NCI-H128 (cell line): Measurements from ENCODE around the gene IQGAP2.
A peak's percentile ranks its signal among the peaks of the same experiment; 100 is the strongest.

ENCODE experiments used
- DNase-seq: peaks from one replicate; lab custom pipeline; 2025; ENCODE audit not compliant: unreplicated experiment; lab: John Stamatoyannopoulos, UW

IQGAP2 gene

GRCh38 chr5:76561959-76562358 lies 158.9 kb downstream of the IQGAP2 start:
- no peak for DNase-seq

GRCh38 chr5:76565009-76565408 lies 161.9 kb downstream of the IQGAP2 start:
- no peak for DNase-seq

GRCh38 chr5:76570153-76570552 lies 167.1 kb downstream of the IQGAP2 start:
- no peak for DNase-seq

GRCh38 chr5:76571559-76571958 lies 168.5 kb downstream of the IQGAP2 start:
- no peak for DNase-seq

- DNase-seq, result no peak
Observed at GRCh38 chr5:76576450-76576849, 173.4 kb downstream of the IQGAP2 start.

- no peak for DNase-seq
Observed at GRCh38 chr5:76576996-76577395, 173.9 kb downstream of the IQGAP2 start.

GRCh38 chr5:76579166-76579937 lies 176.3 kb downstream of the IQGAP2 start:
- DNase-seq, result no peak

- no peak for DNase-seq
Observed at GRCh38 chr5:76580981-76581380, 177.9 kb downstream of the IQGAP2 start.

- DNase-seq, result no peak
Observed at GRCh38 chr5:76582230-76583162, 179.4 kb downstream of the IQGAP2 start.

GRCh38 chr5:76583163-76584047 lies 180.3 kb downstream of the IQGAP2 start:
- no peak for DNase-seq

GRCh38 chr5:76585783-76586217 lies 182.7 kb downstream of the IQGAP2 start:
- no peak for DNase-seq

- DNase-seq, result no peak
Observed at GRCh38 chr5:76586531-76586930, 183.4 kb downstream of the IQGAP2 start.

- DNase-seq, result no peak
Observed at GRCh38 chr5:76590027-76590426, 186.9 kb downstream of the IQGAP2 start.

GRCh38 chr5:76591366-76591765 lies 188.3 kb downstream of the IQGAP2 start:
- no peak for DNase-seq

- no peak for DNase-seq
Observed at GRCh38 chr5:76592692-76593091, 189.6 kb downstream of the IQGAP2 start.

GRCh38 chr5:76594107-76594506 lies 191.0 kb downstream of the IQGAP2 start:
- DNase-seq, result no peak

- no peak for DNase-seq
Observed at GRCh38 chr5:76595755-76596481, 192.8 kb downstream of the IQGAP2 start.

- no peak for DNase-seq
Observed at GRCh38 chr5:76598531-76598930, 195.4 kb downstream of the IQGAP2 start.

- no peak for DNase-seq
Observed at GRCh38 chr5:76600716-76601115, 197.6 kb downstream of the IQGAP2 start.

GRCh38 chr5:76601470-76601869 lies 198.4 kb downstream of the IQGAP2 start:
- DNase-seq, result peak; percentile 15
